Keratinocyte (primary cell): ENCODE measurements around the gene ETV1.
"Not testable (repeated sequence)": the region's sequence is repeated elsewhere in the genome, so short reads cannot be mapped to it uniquely, and the experiment has no call there.

Experiments
- EZH2 ChIP-seq: IDR thresholded peaks from one replicate; pipeline ENCODE4 v1.6.1; 2012; ENCODE audit warnings: inconsistent platforms, mild to moderate bottlenecking, low read length, moderate library complexity
- TF ChIP-seq, protein P1 (sequence below), 3 experiments: IDR thresholded peaks in 1 of 3; conservative IDR thresholded peaks in 1 of 3; optimal IDR thresholded peaks in 1 of 3; 2 replicates in 2 of 3; 3 replicates in 1 of 3; pipeline versions ENCODE3 to v1.5.1; 2011; ENCODE audit warnings: low read length in 3 of 3, mild to moderate bottlenecking in 3 of 3, moderate library complexity in 2 of 3, control low read depth in 1 of 3, inconsistent platforms in 1 of 3; ENCODE audit not compliant: insufficient read depth in 2 of 3; ENCODE audit errors: extremely low read depth in 1 of 3

DNA sequence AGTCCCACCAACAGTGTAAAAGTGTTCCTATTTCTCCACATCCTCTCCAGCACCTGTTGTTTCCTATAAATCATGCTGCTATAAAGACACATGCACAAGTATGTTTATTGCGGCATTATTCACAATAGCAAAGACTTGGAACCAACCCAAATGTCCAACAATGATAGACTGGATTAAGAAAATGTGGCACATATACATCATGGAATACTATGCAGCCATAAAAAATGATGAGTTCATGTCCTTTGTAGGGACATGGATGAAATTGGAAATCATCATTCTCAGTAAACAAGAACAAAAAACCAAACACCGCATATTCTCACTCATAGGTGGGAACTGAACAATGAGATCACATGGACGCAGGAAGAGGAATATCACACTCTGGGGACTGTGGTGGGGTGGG lies 71.1 kb downstream of the ETV1 start:
- not testable (repeated sequence) for TF ChIP-seq EZH2
- TF ChIP-seq, protein P1, sequence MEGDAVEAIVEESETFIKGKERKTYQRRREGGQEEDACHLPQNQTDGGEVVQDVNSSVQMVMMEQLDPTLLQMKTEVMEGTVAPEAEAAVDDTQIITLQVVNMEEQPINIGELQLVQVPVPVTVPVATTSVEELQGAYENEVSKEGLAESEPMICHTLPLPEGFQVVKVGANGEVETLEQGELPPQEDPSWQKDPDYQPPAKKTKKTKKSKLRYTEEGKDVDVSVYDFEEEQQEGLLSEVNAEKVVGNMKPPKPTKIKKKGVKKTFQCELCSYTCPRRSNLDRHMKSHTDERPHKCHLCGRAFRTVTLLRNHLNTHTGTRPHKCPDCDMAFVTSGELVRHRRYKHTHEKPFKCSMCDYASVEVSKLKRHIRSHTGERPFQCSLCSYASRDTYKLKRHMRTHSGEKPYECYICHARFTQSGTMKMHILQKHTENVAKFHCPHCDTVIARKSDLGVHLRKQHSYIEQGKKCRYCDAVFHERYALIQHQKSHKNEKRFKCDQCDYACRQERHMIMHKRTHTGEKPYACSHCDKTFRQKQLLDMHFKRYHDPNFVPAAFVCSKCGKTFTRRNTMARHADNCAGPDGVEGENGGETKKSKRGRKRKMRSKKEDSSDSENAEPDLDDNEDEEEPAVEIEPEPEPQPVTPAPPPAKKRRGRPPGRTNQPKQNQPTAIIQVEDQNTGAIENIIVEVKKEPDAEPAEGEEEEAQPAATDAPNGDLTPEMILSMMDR (optimal IDR thresholded peaks at IDR 0.05 in 1 of 3, IDR thresholded peaks at IDR 0.05 in 1 of 3, conservative IDR thresholded peaks at IDR 0.05 in 1 of 3; ENCODE audit: extremely low read depth in 1 of 3, insufficient read depth in 2 of 3, low read length in 3 of 3): not testable (repeated sequence)
